ENCODE measurements around the gene FRMD4B. TPM values are rescaled to one million over a fixed set of nuclear protein-coding genes. Genes with fewer than 3 reads are reported as not detected.
"Not testable (repeated sequence)": the region's sequence is repeated elsewhere in the genome, so short reads cannot be mapped to it uniquely, and the experiment has no call there.

Gene FRMD4B
- total and polyA plus RNA-seq, 7 donors: 1.1 to 4.0 (median 2.9) TPM

DNA sequence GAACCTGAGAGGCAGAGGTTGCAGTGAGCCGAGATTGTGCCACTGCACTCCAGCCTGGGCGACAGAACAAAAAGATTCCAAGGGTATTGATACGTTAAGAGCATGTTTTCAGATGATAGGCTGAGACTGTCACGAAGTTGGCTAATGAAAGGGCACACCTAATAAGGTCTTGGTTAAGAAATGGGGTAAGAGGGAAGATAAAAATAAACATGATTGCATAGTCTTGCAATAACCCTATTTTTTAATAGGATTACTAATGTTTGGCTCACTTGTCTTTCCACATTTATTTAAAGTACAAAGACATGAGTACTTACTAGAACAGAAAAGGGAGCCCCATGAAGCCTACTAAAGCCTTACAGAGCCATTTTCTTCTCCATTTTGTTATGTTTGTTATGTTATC is 109.0 kb downstream of the FRMD4B start:
- intact Hi-C loops (cut with DNase I): no loop called here

DNA sequence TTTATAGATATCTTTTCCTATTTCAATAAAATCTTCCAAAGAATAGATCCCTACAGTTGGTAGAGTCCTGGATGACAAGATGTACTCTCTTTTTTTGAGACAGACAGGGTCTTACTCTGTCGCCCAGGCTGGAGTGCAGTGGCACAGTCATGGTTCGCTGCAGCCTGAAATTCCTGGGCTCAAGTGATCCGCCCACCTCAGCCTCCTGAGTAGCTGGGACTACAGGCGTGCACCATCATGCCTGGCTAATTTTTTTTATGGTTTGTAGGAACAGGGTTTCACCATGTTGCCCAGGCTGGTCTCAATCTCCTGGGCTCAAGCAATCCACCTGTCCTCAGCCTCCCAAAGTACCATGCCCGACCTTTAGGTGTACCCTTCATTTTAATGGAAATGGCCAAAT is 109.7 kb downstream of the FRMD4B start:
- H3K4me1 ChIP-seq; H3K9me3 ChIP-seq; DNase-seq; intact Hi-C loops (cut with DNase I); H3K27ac ChIP-seq; H3K36me3 ChIP-seq (ENCODE audit: insufficient read depth in 1 of 2, low read depth in 1 of 2); H3K27me3 ChIP-seq (ENCODE audit: insufficient read depth in 3 of 3, low read length in 2 of 3); H3K4me3 ChIP-seq; ATAC-seq: not testable (repeated sequence)
- 93 to 96% (median 93%) methylated on average over 5 of the region's 5 CpGs for WGBS, 3 donors

More for the DNA sequence above, 109.0 kb downstream of the FRMD4B start:
- TF ChIP-seq, protein P1, sequence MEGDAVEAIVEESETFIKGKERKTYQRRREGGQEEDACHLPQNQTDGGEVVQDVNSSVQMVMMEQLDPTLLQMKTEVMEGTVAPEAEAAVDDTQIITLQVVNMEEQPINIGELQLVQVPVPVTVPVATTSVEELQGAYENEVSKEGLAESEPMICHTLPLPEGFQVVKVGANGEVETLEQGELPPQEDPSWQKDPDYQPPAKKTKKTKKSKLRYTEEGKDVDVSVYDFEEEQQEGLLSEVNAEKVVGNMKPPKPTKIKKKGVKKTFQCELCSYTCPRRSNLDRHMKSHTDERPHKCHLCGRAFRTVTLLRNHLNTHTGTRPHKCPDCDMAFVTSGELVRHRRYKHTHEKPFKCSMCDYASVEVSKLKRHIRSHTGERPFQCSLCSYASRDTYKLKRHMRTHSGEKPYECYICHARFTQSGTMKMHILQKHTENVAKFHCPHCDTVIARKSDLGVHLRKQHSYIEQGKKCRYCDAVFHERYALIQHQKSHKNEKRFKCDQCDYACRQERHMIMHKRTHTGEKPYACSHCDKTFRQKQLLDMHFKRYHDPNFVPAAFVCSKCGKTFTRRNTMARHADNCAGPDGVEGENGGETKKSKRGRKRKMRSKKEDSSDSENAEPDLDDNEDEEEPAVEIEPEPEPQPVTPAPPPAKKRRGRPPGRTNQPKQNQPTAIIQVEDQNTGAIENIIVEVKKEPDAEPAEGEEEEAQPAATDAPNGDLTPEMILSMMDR (IDR thresholded peaks at IDR 0.05): no peak
- WGBS, 3 donors: 92 to 99% (median 97%) methylated on average over 4 of the region's 4 CpGs
- DNase-seq (no peak), ATAC-seq (no peak)
- no peaks in the 10 kb centered on the region for H3K27me3 ChIP-seq (ENCODE audit: insufficient read depth in 3 of 3, low read length in 2 of 3)
- no peaks in the 10 kb centered on the region for H3K36me3 ChIP-seq (ENCODE audit: insufficient read depth in 1 of 2, low read depth in 1 of 2)
- no peaks in the 10 kb centered on the region for H3K9me3 ChIP-seq
- H3K4me1 ChIP-seq: no peaks in the 10 kb centered on the region
- no peak overlapping the region for H3K27ac ChIP-seq
- H3K4me3 ChIP-seq: no peak overlapping the region

DNA sequence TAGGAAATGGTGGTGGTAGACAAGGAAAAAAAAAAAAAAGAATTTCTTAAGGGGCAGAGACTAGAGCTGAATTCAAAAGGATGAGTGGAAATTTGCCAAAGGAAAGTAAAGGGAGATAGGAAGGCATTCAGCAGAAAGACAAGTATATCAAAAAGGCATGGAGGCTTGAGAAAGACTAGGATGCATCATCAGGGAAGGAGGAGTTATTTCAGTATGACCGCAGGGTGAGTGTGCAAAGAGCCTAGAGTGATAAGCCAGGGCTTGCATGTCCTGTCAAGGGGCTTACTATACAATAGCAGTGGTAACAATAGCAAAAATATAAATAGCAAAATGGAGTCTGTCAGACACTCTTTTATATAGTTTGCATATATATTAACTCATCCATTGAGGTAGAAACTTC is 112.0 kb downstream of the FRMD4B start:
- 94 to 100% (median 100%) methylated on average over 1 of the region's 1 CpG for WGBS, 3 donors
- Histone ChIP-seq H3K27ac (no peak overlapping the region), H3K27me3 (ENCODE audit: insufficient read depth in 3 of 3, low read length in 2 of 3) (no peaks in the 10 kb centered on the region), H3K4me1 (no peaks in the 10 kb centered on the region), H3K9me3 (no peaks in the 10 kb centered on the region), H3K36me3 (ENCODE audit: insufficient read depth in 1 of 2, low read depth in 1 of 2) (no peaks in the 10 kb centered on the region), H3K4me3 (no peak overlapping the region)
- TF ChIP-seq, protein P1 (IDR thresholded peaks at IDR 0.05): no peak
- intact Hi-C loops (cut with DNase I): no loop called here
- DNase-seq (no peak), ATAC-seq (no peak)

DNA sequence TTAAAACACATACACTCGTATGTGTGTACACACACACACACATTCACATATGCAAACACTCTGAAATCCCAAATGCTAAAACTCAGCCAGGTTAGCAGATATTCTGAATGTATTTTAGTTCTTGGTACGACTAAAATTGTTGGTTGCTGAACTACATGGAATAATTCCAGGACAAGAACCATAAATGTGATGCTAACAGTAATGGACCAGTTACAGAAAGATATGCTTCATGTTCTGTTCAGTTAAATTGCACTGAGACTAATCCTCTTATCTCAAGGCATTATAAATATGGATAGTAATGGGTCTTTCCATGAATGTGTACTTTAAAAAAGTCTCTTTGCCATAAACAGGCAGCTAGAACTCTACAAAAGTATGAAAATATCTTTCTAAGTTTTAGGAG is 113.3 kb downstream of the FRMD4B start:
- ATAC-seq (no peak), DNase-seq (no peak)
- Histone ChIP-seq H3K4me3 (no peak overlapping the region), H3K36me3 (ENCODE audit: insufficient read depth in 1 of 2, low read depth in 1 of 2) (no peaks in the 10 kb centered on the region), H3K27ac (no peak overlapping the region), H3K4me1 (no peaks in the 10 kb centered on the region), H3K27me3 (ENCODE audit: insufficient read depth in 3 of 3, low read length in 2 of 3) (no peaks in the 10 kb centered on the region), H3K9me3 (no peaks in the 10 kb centered on the region)
- TF ChIP-seq, protein P1 (IDR thresholded peaks at IDR 0.05): no peak
- 74 to 78% (median 75%) methylated on average over 2 of the region's 2 CpGs for WGBS, 3 donors
- intact Hi-C loops (cut with DNase I): no loop called here

DNA sequence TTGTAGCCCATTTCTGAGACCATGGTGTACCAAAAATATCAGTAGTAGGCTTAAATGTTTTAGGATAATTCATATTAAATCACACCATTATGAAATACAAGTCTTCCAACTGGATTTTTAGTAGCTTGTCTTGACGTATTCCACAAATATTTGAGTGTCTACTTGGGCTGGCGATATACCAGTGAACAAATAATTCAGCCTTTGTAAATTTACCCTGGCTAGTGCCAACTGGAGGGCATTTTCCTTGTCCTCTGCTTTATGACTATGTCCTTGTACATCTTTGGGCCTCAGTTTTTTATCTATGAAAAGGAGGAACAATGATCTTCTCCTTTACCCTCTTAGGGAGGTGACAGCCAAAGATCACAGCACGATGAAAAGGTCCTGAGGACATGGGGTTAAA is 114.8 kb downstream of the FRMD4B start:
- Histone ChIP-seq H3K27me3 (ENCODE audit: insufficient read depth in 3 of 3, low read length in 2 of 3) (no peaks in the 10 kb centered on the region), H3K9me3 (no peaks in the 10 kb centered on the region), H3K4me1 (no peaks in the 10 kb centered on the region), H3K27ac (no peak overlapping the region), H3K36me3 (ENCODE audit: insufficient read depth in 1 of 2, low read depth in 1 of 2) (no peaks in the 10 kb centered on the region), H3K4me3 (no peak overlapping the region)
- no peak for ATAC-seq
- intact Hi-C loops (cut with DNase I): no loop called here
- WGBS, 3 donors: 56 to 66% (median 58%) methylated on average over 3 of the region's 3 CpGs
- TF ChIP-seq, protein P1 (IDR thresholded peaks at IDR 0.05): no peak
- no peak for DNase-seq
